ENCODE measurements around the gene EHMT1. TPM values are rescaled to one million over a fixed set of nuclear protein-coding genes. Genes with fewer than 3 reads are reported as not detected.
A peak's percentile ranks its signal among the peaks of the same experiment; 100 is the strongest.

EHMT1 gene
- total RNA-seq, 1 experiment from 2014 or later: 112 TPM

DNA sequence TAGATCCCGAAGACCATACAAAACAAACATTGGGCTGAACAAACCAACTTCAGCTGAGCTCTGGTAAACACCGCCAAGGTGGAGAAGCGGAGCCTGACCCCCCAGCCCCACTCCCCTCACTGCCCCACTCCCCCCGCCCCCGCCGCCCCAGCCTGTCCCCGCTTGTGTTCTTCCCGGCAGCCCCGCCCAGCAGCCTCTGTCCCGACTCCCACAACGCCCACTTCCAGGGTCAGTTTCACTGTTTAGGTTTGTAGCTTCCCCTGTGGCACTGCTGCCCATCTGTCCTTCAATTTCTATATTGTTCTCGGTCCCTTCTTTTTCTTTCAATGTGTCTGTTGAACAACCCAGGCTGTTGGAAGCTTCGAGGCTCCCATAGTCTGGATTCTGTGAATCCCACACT, 146.7 kb downstream of the EHMT1 start:
- Mint-ChIP-seq H3K4me1 (no peaks in the 10 kb centered on the region), H3K27me3 (ENCODE audit: low read depth) (no peaks in the 10 kb centered on the region; the same call in 1 of the 2 replicates), H3K36me3 (ENCODE audit: insufficient read depth in 1 of 3, low read depth in 3 of 3) (peaks cover 48 to 76% (median 74%) of the 10 kb centered on the region in 3 experiments), H3K27ac (0 out of 7 replicates have a peak overlapping the region, but pooled peaks of 2 of the 3 experiments have one; percentile 17 to 83), H3K9me3 (peaks cover 6 to 12% of the 10 kb centered on the region in 2 experiments; a peak in 4 of 5 replicates), H3K4me3 (no peak overlapping the region)
- Histone ChIP-seq H3K4ac (ENCODE audit: low read depth, low read length) (no peak overlapping the region), H3T11ph (ENCODE audit: low read length) (no peak overlapping the region), H3K56ac (ENCODE audit: insufficient read length, low read depth, low read length) (no peak overlapping the region), H2BK120ac (ENCODE audit: low read depth, low read length, poor library complexity, severe bottlenecking) (no peak overlapping the region), H2BK15ac (ENCODE audit: low read depth, low read length) (no peak overlapping the region), H3K9me3 (ENCODE audit: control insufficient read depth, low read depth, low read length) (no peaks in the 10 kb centered on the region), H3K9ac (ENCODE audit: extremely low read depth, insufficient read length, low read length) (no peak overlapping the region), H4K91ac (ENCODE audit: insufficient read length, low read depth, low read length) (no peak overlapping the region), H3K27ac (ENCODE audit: insufficient read length, low read depth, low read length) (no peak overlapping the region), H3K14ac (ENCODE audit: insufficient read depth, low read length) (no peak overlapping the region), H4K5ac (ENCODE audit: insufficient read length, low read depth, low read length) (no peak overlapping the region), H2BK5ac (ENCODE audit: insufficient read length, low read length) (no peak overlapping the region), H4K20me1 (ENCODE audit: control insufficient read depth, insufficient read depth, insufficient read length) (no peaks in the 10 kb centered on the region), H3K18ac (ENCODE audit: insufficient read length, low read depth, low read length) (no peak overlapping the region), H3K4me1 (ENCODE audit: insufficient read depth, low read length) (no peaks in the 10 kb centered on the region), H4K8ac (replicated peaks; ENCODE audit: insufficient read length, low read depth, low read length) (no peak overlapping the region), H3K4me2 (ENCODE audit: insufficient read depth, insufficient read length, low read length) (no peak overlapping the region), H2BK20ac (ENCODE audit: low read depth, low read length, poor library complexity, severe bottlenecking) (no peak overlapping the region), H2AK5ac (ENCODE audit: insufficient read length, low read length) (no peak overlapping the region), H3K23ac (ENCODE audit: insufficient read length, low read depth, low read length) (no peak overlapping the region), H3K79me2 (ENCODE audit: insufficient read depth, low read length) (no peaks in the 10 kb centered on the region), H3K27me3 (ENCODE audit: insufficient read depth, low read length) (no peaks in the 10 kb centered on the region), H3K23me2 (ENCODE audit: insufficient read length, low read depth, low read length, poor library complexity, severe bottlenecking) (no peaks in the 10 kb centered on the region), H2BK12ac (ENCODE audit: insufficient read length, low read depth, low read length) (no peak overlapping the region), H3K79me1 (ENCODE audit: insufficient read depth, low read depth, low read length, poor library complexity, severe bottlenecking) (no peaks in the 10 kb centered on the region), H2AFZ (ENCODE audit: low read length) (no peak overlapping the region)
- TF ChIP-seq, protein P1, sequence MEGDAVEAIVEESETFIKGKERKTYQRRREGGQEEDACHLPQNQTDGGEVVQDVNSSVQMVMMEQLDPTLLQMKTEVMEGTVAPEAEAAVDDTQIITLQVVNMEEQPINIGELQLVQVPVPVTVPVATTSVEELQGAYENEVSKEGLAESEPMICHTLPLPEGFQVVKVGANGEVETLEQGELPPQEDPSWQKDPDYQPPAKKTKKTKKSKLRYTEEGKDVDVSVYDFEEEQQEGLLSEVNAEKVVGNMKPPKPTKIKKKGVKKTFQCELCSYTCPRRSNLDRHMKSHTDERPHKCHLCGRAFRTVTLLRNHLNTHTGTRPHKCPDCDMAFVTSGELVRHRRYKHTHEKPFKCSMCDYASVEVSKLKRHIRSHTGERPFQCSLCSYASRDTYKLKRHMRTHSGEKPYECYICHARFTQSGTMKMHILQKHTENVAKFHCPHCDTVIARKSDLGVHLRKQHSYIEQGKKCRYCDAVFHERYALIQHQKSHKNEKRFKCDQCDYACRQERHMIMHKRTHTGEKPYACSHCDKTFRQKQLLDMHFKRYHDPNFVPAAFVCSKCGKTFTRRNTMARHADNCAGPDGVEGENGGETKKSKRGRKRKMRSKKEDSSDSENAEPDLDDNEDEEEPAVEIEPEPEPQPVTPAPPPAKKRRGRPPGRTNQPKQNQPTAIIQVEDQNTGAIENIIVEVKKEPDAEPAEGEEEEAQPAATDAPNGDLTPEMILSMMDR (conservative IDR thresholded peaks at IDR 0.05): no peak
- no CpG with 5 or more reads among the region's 13 CpGs for WGBS (ENCODE audit: extremely low coverage, insufficient read length, low lambda C conversion rate)
- no peak for DNase-seq

Measured in H9 (cell line).